Loucy (cell line): Measurements from ENCODE around the gene TAAR2.
"Not testable (repeated sequence)": the region's sequence is repeated elsewhere in the genome, so short reads cannot be mapped to it uniquely, and the experiment has no call there.

ENCODE experiments used
- H2AFZ ChIP-seq: fragments of 200-600 bp; sonication (generic); 2 replicates; pipeline ENCODE4 v1.6.0; 2016; ENCODE audit warnings: antibody characterized with exemption, mild to moderate bottlenecking, low read length, moderate library complexity
- H3F3A ChIP-seq: fragments of 200-600 bp; 2 replicates; pipeline ENCODE4 v1.6.0; 2016; ENCODE audit warnings: antibody characterized with exemption, low read depth, mild to moderate bottlenecking
- H3K27me3 ChIP-seq: fragments of 200-600 bp; sonication (generic); 2 replicates; pipeline ENCODE4 v1.6.1; 2014; ENCODE audit warnings: low read length, mild to moderate bottlenecking; ENCODE audit not compliant: insufficient read depth, poor library complexity, severe bottlenecking
- H3K36me3 ChIP-seq: fragments of 200-600 bp; sonication (generic); 2 replicates; pipeline ENCODE4 v1.6.1; 2016; ENCODE audit warnings: low read length; ENCODE audit not compliant: insufficient read depth
- H3K4me1 ChIP-seq: fragments of 200-600 bp; sonication (generic); 2 replicates; pipeline ENCODE4 v1.5.1; 2014; ENCODE audit warnings: low read length, mild to moderate bottlenecking; ENCODE audit not compliant: insufficient read depth, poor library complexity, severe bottlenecking
- H3K4me2 ChIP-seq: fragments of 200-600 bp; sonication (generic); 2 replicates; pipeline ENCODE4 v1.6.0; 2014; ENCODE audit warnings: antibody characterized with exemption, low read length, low read depth, mild to moderate bottlenecking; ENCODE audit not compliant: poor library complexity, severe bottlenecking
- H3K4me3 ChIP-seq: fragments of 200-600 bp; sonication (generic); 2 replicates; pipeline ENCODE4 v1.5.1; 2014; ENCODE audit warnings: low read length, mild to moderate bottlenecking, mixed read lengths; ENCODE audit not compliant: poor library complexity, severe bottlenecking
- H3K79me2 ChIP-seq: fragments of 200-600 bp; sonication (generic); 2 replicates; pipeline ENCODE4 v1.6.1; 2014; ENCODE audit warnings: low read length; ENCODE audit not compliant: insufficient read depth
- H3K9ac ChIP-seq: fragments of 200-600 bp; sonication (generic); 2 replicates; pipeline ENCODE4 v1.6.0; 2014; ENCODE audit warnings: mild to moderate bottlenecking, low read depth, low read length, moderate library complexity; ENCODE audit not compliant: poor library complexity, severe bottlenecking
- H3K9me2 ChIP-seq: fragments of 200-600 bp; sonication (generic); replicated peaks from 2 replicates; pipeline ENCODE4 v1.6.1; 2016; ENCODE audit warnings: low read depth, low read length, mixed read lengths
- H3K9me3 ChIP-seq: fragments of 200-600 bp; sonication (generic); 2 replicates; pipeline ENCODE4 v1.6.1; 2014; ENCODE audit warnings: mild to moderate bottlenecking, antibody characterized with exemption, low read length, low read depth; ENCODE audit not compliant: insufficient read depth
- H4K20me1 ChIP-seq: fragments of 200-600 bp; sonication (generic); 2 replicates; pipeline ENCODE4 v1.6.0; 2014; ENCODE audit warnings: antibody characterized with exemption, low read length, mild to moderate bottlenecking; ENCODE audit not compliant: insufficient read depth, poor library complexity, severe bottlenecking
- EZH2phosphoT487 ChIP-seq: fragments of 200-600 bp; IDR thresholded peaks from 2 replicates; pipeline ENCODE4 v1.6.1; 2018; ENCODE audit warnings: antibody characterized with exemption, mild to moderate bottlenecking, moderate library complexity, borderline replicate concordance
- TF ChIP-seq, protein P1 (sequence below): fragments of 200-600 bp; sonication (generic); conservative IDR thresholded peaks from 2 replicates; pipeline ENCODE4 v1.5.1; 2014; ENCODE audit warnings: mild to moderate bottlenecking, antibody characterized with exemption, low read length

The TAAR2 gene

DNA sequence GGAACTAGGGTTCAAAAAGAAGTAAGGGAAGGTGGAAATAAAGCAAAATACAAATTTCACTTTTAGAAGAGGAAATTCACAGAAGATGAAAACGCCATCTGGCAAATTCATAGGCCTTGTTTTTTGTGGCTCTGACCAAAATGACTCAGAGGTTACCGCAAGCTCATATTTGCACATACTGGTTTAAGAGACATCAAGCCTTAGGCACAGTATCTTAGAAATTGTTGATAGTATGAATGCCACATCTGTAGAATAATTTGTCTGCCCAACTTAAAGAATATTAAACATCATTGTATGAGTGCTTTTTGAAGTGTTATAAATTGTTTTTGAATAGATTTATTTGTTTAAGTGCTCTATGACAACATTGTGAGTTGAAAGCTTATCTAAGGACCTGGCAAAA is 24.3 kb upstream of the TAAR2 start:
- Histone ChIP-seq H3K4me3 (no peak overlapping the region), H3K9me2 (no peaks in the 10 kb centered on the region), H3K4me1 (peaks cover 33% of the 10 kb centered on the region), H3K79me2 (no peaks in the 10 kb centered on the region), H3K27me3 (no peaks in the 10 kb centered on the region), H3K9ac (no peak overlapping the region), H3K9me3 (no peaks in the 10 kb centered on the region), H2AFZ (no peak overlapping the region), H4K20me1 (no peaks in the 10 kb centered on the region), H3F3A (no peaks in the 10 kb centered on the region; the same call in 1 of the 2 replicates), H3K36me3 (no peaks in the 10 kb centered on the region), H3K4me2 (peak overlapping the region; percentile 53)
- TF ChIP-seq EZH2phosphoT487: no peak
- TF ChIP-seq, protein P1, sequence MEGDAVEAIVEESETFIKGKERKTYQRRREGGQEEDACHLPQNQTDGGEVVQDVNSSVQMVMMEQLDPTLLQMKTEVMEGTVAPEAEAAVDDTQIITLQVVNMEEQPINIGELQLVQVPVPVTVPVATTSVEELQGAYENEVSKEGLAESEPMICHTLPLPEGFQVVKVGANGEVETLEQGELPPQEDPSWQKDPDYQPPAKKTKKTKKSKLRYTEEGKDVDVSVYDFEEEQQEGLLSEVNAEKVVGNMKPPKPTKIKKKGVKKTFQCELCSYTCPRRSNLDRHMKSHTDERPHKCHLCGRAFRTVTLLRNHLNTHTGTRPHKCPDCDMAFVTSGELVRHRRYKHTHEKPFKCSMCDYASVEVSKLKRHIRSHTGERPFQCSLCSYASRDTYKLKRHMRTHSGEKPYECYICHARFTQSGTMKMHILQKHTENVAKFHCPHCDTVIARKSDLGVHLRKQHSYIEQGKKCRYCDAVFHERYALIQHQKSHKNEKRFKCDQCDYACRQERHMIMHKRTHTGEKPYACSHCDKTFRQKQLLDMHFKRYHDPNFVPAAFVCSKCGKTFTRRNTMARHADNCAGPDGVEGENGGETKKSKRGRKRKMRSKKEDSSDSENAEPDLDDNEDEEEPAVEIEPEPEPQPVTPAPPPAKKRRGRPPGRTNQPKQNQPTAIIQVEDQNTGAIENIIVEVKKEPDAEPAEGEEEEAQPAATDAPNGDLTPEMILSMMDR: no peak

DNA sequence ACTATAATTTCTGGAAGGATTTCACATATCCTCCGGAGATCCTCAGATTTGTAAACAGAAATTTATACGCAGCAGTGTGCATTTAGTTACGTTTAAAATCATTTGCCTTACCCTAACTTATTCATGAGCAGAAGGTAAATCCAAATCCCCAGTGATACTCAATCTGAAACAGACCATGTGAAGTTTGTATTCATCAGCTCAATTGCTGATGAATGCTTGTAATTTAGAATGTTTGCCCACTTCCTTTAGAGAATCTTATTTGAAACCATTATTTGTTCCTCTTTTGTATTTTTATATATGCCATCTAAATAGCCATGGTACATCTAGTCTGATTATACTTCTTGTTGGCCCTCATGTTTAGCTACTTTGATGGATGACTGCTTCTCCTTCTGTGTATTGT is 19.5 kb upstream of the TAAR2 start:
- no peaks in the 10 kb centered on the region; the same call in 1 of the 2 replicates for H3F3A ChIP-seq
- H3K9me2 ChIP-seq: no peaks in the 10 kb centered on the region
- no peak overlapping the region for H3K4me2 ChIP-seq
- H3K79me2 ChIP-seq: no peaks in the 10 kb centered on the region
- H2AFZ ChIP-seq: 0 out of 2 replicates have a peak overlapping the region, but pooled peaks have one; percentile 43
- H3K36me3 ChIP-seq: no peaks in the 10 kb centered on the region
- H3K27me3 ChIP-seq: no peaks in the 10 kb centered on the region
- no peak for TF ChIP-seq EZH2phosphoT487
- TF ChIP-seq, protein P1: no peak
- peaks cover 25% of the 10 kb centered on the region for H3K4me1 ChIP-seq
- no peak overlapping the region for H3K9ac ChIP-seq
- H3K9me3 ChIP-seq: no peaks in the 10 kb centered on the region
- no peak overlapping the region for H3K4me3 ChIP-seq
- no peaks in the 10 kb centered on the region for H4K20me1 ChIP-seq

DNA sequence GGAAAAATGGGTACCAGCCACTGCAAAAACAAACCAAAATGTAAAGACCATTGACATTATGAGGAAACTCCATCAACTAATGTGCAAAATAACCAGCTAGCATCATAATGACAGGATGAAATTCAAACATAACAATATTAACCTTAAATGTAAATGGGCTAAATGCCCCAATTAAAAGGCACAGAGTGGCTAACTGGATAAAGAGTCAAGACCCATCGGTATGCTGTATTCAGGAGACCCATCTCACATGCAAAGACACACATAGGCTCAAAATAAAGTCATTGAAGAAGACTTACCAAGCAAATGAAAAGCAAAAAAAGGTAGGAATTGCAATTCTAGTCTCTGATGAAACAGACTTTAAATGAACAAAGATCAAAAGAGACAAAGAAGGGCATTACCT is 13.1 kb upstream of the TAAR2 start:
- H3K4me3 ChIP-seq, H3K79me2 ChIP-seq, H4K20me1 ChIP-seq, H2AFZ ChIP-seq, H3K9me3 ChIP-seq, H3F3A ChIP-seq, H3K4me2 ChIP-seq, H3K9ac ChIP-seq, H3K36me3 ChIP-seq, H3K27me3 ChIP-seq, H3K4me1 ChIP-seq, H3K9me2 ChIP-seq: not testable (repeated sequence)

DNA sequence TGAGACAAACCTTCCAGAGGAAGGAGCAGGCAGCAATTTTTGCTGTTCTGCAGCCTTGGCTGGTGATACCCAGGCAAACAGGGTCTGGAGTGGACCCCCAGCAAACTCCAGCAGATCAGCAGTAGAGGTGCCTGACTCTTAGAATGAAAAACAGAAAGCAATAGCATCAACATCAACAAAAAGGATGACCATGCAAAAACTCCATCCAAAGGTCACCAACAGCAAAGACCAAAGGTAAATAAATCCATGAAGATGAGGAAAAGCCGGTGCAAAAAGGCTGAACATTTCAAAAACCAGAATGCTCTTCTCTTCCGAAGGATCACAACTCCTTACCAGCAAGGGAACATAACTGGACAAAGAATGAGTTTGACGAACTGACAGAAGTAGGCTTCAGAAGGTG is 11.8 kb upstream of the TAAR2 start:
- not testable (repeated sequence) for H3K36me3 ChIP-seq, H4K20me1 ChIP-seq, H3K9ac ChIP-seq, H3K79me2 ChIP-seq, H3K9me2 ChIP-seq, H3K4me1 ChIP-seq, H2AFZ ChIP-seq, H3K9me3 ChIP-seq, H3K4me3 ChIP-seq, H3K27me3 ChIP-seq, H3K4me2 ChIP-seq, H3F3A ChIP-seq

- not testable (repeated sequence) for H3K4me2 ChIP-seq, H3F3A ChIP-seq, H3K9me3 ChIP-seq, H3K79me2 ChIP-seq, H3K4me1 ChIP-seq, H3K9ac ChIP-seq, H3K36me3 ChIP-seq, H2AFZ ChIP-seq, H3K9me2 ChIP-seq, H3K4me3 ChIP-seq, H3K27me3 ChIP-seq, H4K20me1 ChIP-seq
These were observed 11.2 kb upstream of the TAAR2 start for GRCh38 chr6:132635288-132635687.
